ENCODE data around the gene GJA10.

The GJA10 gene

DNA sequence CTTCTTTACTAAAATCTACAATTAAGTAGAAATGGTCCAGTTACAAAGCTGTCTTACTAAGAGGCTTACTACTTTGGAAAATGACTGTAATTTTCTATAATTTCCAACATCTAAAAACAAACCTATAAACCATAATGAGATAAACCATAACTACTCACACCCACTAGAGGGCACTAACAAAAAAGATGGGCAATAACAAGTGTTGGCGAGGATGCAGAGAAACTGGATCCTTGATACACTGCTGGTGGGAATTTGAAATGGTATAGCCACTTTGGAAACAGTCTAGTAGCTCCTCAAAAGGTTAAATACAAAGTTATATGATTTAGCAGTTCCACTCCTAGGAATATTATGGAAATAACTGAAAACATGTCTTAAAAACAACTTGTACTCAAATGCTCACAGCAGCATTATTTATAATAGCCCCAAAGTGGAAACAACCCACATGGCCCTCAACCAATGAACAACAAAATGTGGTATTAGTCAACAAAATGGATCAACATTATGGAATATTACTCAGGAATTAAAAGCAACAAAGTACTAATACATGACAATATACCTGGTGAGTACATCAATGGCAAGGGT lies 50.6 kb downstream of the GJA10 start:
- DNase-seq (ENCODE audit: low read depth in 2 of 2), result no peak
